ENCODE results near the gene TTYH2. TPM values are rescaled to one million over a fixed set of nuclear protein-coding genes. Genes with fewer than 3 reads are reported as not detected.

TTYH2 gene
- total and polyA plus RNA-seq, 10 of the 15 experiments (the other 5 are each of a cell fraction or from before 2014, with no cell fraction given): 0.26 to 25.2 (median 6.6) TPM

DNA sequence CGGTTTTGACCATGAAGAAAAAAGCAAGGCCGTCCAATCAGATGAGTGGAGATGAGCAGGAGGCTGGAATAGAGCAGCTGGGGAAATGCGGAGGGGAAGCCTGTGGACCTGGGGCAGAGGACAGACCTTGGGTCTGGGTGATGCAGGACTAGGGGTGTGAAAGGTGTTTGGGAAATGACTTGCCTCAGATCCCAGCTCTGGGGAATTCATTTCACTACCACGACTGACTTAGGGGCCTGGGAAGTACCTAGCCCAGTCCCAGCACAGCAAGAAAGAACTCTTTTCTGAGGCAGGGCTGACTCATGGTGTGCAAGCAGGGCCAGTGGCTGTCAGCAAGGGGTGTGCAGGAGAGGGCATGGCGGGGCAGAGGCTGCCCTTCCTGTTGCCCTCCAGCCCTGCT, 75.4 kb downstream of the TTYH2 start (continued):
- TF ChIP-seq, protein P1, sequence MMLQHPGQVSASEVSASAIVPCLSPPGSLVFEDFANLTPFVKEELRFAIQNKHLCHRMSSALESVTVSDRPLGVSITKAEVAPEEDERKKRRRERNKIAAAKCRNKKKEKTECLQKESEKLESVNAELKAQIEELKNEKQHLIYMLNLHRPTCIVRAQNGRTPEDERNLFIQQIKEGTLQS (IDR thresholded peaks at IDR 0.05; ENCODE audit: borderline replicate concordance, extremely low read depth, low read depth, low read length): no peak
- TF ChIP-seq, protein P2, sequence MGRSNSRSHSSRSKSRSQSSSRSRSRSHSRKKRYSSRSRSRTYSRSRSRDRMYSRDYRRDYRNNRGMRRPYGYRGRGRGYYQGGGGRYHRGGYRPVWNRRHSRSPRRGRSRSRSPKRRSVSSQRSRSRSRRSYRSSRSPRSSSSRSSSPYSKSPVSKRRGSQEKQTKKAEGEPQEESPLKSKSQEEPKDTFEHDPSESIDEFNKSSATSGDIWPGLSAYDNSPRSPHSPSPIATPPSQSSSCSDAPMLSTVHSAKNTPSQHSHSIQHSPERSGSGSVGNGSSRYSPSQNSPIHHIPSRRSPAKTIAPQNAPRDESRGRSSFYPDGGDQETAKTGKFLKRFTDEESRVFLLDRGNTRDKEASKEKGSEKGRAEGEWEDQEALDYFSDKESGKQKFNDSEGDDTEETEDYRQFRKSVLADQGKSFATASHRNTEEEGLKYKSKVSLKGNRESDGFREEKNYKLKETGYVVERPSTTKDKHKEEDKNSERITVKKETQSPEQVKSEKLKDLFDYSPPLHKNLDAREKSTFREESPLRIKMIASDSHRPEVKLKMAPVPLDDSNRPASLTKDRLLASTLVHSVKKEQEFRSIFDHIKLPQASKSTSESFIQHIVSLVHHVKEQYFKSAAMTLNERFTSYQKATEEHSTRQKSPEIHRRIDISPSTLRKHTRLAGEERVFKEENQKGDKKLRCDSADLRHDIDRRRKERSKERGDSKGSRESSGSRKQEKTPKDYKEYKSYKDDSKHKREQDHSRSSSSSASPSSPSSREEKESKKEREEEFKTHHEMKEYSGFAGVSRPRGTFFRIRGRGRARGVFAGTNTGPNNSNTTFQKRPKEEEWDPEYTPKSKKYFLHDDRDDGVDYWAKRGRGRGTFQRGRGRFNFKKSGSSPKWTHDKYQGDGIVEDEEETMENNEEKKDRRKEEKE (IDR thresholded peaks at IDR 0.05): no peak
- TF ChIP-seq IKZF1 (conservative IDR thresholded peaks at IDR 0.05): peak; percentile 85
- TF ChIP-seq ZSCAN29 (IDR thresholded peaks at IDR 0.05): no peak
- TF ChIP-seq YY1 (IDR thresholded peaks at IDR 0.05; ENCODE audit: low read depth, low read length): no peak; the same call in 1 of the 2 replicates
- no peak for TF ChIP-seq NFYA (IDR thresholded peaks at IDR 0.05; ENCODE audit: borderline replicate concordance, low read depth, low read length)
- TF ChIP-seq, protein P3, sequence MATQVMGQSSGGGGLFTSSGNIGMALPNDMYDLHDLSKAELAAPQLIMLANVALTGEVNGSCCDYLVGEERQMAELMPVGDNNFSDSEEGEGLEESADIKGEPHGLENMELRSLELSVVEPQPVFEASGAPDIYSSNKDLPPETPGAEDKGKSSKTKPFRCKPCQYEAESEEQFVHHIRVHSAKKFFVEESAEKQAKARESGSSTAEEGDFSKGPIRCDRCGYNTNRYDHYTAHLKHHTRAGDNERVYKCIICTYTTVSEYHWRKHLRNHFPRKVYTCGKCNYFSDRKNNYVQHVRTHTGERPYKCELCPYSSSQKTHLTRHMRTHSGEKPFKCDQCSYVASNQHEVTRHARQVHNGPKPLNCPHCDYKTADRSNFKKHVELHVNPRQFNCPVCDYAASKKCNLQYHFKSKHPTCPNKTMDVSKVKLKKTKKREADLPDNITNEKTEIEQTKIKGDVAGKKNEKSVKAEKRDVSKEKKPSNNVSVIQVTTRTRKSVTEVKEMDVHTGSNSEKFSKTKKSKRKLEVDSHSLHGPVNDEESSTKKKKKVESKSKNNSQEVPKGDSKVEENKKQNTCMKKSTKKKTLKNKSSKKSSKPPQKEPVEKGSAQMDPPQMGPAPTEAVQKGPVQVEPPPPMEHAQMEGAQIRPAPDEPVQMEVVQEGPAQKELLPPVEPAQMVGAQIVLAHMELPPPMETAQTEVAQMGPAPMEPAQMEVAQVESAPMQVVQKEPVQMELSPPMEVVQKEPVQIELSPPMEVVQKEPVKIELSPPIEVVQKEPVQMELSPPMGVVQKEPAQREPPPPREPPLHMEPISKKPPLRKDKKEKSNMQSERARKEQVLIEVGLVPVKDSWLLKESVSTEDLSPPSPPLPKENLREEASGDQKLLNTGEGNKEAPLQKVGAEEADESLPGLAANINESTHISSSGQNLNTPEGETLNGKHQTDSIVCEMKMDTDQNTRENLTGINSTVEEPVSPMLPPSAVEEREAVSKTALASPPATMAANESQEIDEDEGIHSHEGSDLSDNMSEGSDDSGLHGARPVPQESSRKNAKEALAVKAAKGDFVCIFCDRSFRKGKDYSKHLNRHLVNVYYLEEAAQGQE (IDR thresholded peaks at IDR 0.05; ENCODE audit: low read depth, low read length): no peak
- TF ChIP-seq NR2F1 (conservative IDR thresholded peaks at IDR 0.05): peak; percentile 77
- TF ChIP-seq, protein P4, sequence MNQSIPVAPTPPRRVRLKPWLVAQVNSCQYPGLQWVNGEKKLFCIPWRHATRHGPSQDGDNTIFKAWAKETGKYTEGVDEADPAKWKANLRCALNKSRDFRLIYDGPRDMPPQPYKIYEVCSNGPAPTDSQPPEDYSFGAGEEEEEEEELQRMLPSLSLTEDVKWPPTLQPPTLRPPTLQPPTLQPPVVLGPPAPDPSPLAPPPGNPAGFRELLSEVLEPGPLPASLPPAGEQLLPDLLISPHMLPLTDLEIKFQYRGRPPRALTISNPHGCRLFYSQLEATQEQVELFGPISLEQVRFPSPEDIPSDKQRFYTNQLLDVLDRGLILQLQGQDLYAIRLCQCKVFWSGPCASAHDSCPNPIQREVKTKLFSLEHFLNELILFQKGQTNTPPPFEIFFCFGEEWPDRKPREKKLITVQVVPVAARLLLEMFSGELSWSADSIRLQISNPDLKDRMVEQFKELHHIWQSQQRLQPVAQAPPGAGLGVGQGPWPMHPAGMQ (IDR thresholded peaks at IDR 0.05; ENCODE audit: borderline replicate concordance): no peak
- TF ChIP-seq STAT1 (conservative IDR thresholded peaks at IDR 0.05): no peak
- TF ChIP-seq BACH1 (IDR thresholded peaks at IDR 0.05; ENCODE audit: borderline replicate concordance): peak; percentile 57; the same call in 1 of the 2 replicates
- peak in 1 of 2 experiments; percentile 58; a peak in 2 of 4 replicates for TF ChIP-seq EP300 (IDR thresholded peaks at IDR 0.05; ENCODE audit: borderline replicate concordance in 1 of 2, control insufficient read depth in 1 of 2, low read depth in 2 of 2, low read length in 2 of 2)
- TF ChIP-seq CBFB (IDR thresholded peaks at IDR 0.05; ENCODE audit: low read depth): no peak
- TF ChIP-seq CEBPB (IDR thresholded peaks at IDR 0.05; ENCODE audit: borderline replicate concordance in 1 of 2, low read depth in 2 of 2, low read length in 2 of 2): no peak
- TF ChIP-seq, protein P5, sequence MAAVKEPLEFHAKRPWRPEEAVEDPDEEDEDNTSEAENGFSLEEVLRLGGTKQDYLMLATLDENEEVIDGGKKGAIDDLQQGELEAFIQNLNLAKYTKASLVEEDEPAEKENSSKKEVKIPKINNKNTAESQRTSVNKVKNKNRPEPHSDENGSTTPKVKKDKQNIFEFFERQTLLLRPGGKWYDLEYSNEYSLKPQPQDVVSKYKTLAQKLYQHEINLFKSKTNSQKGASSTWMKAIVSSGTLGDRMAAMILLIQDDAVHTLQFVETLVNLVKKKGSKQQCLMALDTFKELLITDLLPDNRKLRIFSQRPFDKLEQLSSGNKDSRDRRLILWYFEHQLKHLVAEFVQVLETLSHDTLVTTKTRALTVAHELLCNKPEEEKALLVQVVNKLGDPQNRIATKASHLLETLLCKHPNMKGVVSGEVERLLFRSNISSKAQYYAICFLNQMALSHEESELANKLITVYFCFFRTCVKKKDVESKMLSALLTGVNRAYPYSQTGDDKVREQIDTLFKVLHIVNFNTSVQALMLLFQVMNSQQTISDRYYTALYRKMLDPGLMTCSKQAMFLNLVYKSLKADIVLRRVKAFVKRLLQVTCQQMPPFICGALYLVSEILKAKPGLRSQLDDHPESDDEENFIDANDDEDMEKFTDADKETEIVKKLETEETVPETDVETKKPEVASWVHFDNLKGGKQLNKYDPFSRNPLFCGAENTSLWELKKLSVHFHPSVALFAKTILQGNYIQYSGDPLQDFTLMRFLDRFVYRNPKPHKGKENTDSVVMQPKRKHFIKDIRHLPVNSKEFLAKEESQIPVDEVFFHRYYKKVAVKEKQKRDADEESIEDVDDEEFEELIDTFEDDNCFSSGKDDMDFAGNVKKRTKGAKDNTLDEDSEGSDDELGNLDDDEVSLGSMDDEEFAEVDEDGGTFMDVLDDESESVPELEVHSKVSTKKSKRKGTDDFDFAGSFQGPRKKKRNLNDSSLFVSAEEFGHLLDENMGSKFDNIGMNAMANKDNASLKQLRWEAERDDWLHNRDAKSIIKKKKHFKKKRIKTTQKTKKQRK (IDR thresholded peaks at IDR 0.05; ENCODE audit: low read depth, low read length): no peak
- no peak for TF ChIP-seq ZNF384 (IDR thresholded peaks at IDR 0.05; ENCODE audit: borderline replicate concordance, low read depth, low read length)
- TF ChIP-seq SUPT20H (IDR thresholded peaks at IDR 0.05; ENCODE audit: borderline replicate concordance, control insufficient read depth, low read depth, low read length): no peak
- TF ChIP-seq MEF2A (IDR thresholded peaks at IDR 0.05; ENCODE audit: insufficient read depth, low read depth, low read length): no peak

Measured in GM12878 (cell line).